ENCODE results near the gene FBXO24. TPM values are rescaled to one million over a fixed set of nuclear protein-coding genes. Genes with fewer than 3 reads are reported as not detected.

FBXO24 gene
- total and polyA plus RNA-seq, 10 of the 15 experiments (the other 5 are each of a cell fraction or from before 2014, with no cell fraction given): 0.11 to 0.96 (median 0.27) TPM; not detected in 4

- TF ChIP-seq MYB (IDR thresholded peaks at IDR 0.05; ENCODE audit: borderline replicate concordance, low read depth, low read length): no peak
- no peak for TF ChIP-seq LARP7 (IDR thresholded peaks at IDR 0.05)
- no peak for TF ChIP-seq RUNX3 (IDR thresholded peaks at IDR 0.05; ENCODE audit: low read length)
- no peak for TF ChIP-seq FOXK2 (IDR thresholded peaks at IDR 0.05)
- TF ChIP-seq NFYA (IDR thresholded peaks at IDR 0.05; ENCODE audit: borderline replicate concordance, low read depth, low read length): no peak
- TF ChIP-seq MLLT1 (IDR thresholded peaks at IDR 0.05): no peak
- no peak for TF ChIP-seq RBBP5 (conservative IDR thresholded peaks at IDR 0.05)
- 0 out of 2 replicates have a peak, but pooled peaks have one; percentile 17 for TF ChIP-seq IKZF1 (conservative IDR thresholded peaks at IDR 0.05)
- no peak for TF ChIP-seq MEF2B (IDR thresholded peaks at IDR 0.05; ENCODE audit: partially characterized antibody, poor library complexity, severe bottlenecking)
- no peak for TF ChIP-seq NBN (IDR thresholded peaks at IDR 0.05)
- TF ChIP-seq CUX1 (IDR thresholded peaks at IDR 0.05; ENCODE audit: insufficient replicate concordance, low read depth, low read length): no peak
- TF ChIP-seq ZNF592 (IDR thresholded peaks at IDR 0.05): no peak
- no peak for TF ChIP-seq POLR2AphosphoS2 (IDR thresholded peaks at IDR 0.05; ENCODE audit: low read depth, low read length)
- no peak for TF ChIP-seq SUZ12 (IDR thresholded peaks at IDR 0.05; ENCODE audit: unreplicated experiment)
- TF ChIP-seq RFX5 (IDR thresholded peaks at IDR 0.05; ENCODE audit: low read depth, low read length): no peak
- no peak for TF ChIP-seq ZNF217 (IDR thresholded peaks at IDR 0.05)
- no peak for TF ChIP-seq IRF5 (IDR thresholded peaks at IDR 0.05; ENCODE audit: borderline replicate concordance)
Measured at GRCh38 chr7:100563809-100564400, 22.2 kb upstream of the FBXO24 start (continued).

All from GM12878 (cell line).